Measurements from ENCODE around the gene PID1. TPM values are rescaled to one million over a fixed set of nuclear protein-coding genes. Genes with fewer than 3 reads are reported as not detected.

The PID1 gene, protein sequence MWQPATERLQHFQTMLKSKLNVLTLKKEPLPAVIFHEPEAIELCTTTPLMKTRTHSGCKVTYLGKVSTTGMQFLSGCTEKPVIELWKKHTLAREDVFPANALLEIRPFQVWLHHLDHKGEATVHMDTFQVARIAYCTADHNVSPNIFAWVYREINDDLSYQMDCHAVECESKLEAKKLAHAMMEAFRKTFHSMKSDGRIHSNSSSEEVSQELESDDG
- total RNA-seq (2022; extraction: Qiagen RNA extraction; ENCODE audit: low read depth), result 3.0 to 4.0 TPM (median 3.7 TPM) in 5 replicates

DNA sequence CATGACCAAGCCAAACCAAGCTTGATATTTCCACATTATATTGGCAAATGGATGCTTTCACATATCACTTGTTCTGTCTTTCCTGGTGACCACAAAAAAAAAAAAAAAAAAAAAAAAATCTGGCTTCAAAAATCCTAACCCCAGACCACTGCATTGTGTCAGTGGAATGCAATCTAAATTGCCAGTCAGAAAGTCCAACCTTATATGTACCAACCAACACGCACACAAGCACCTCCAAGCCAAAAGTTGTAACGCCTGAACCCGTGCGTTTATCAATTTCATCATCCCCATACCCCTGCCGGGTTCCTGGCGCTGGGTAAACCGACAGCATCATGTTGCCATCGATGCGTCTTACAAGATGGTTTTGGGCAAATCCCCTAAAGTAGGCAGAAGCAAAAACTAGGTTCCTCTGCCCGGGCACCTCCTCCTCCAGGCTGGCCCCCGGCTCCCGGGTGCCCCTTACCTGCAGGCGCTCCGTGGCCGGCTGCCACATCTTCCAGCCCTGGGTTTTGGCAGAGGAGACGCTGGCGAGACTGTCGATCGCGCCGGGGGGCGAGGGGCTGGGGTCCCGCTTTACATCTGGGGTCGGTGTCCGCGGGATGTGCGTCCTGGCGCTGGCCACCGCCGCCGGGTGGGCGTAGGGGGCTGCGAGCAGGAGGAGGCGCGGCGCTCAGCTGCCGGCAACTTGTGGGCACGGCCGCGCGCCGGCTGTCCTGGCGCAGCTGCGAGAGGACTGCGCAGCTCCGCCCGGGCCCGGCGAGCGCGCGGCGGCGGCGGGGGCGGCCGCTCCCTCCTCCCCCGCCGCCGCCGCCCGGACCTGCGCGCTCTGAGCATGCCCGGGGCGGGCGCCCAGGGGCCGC lies at the start of gene PID1:
Gene PID1, minus strand, starts transcription at position 737 of the 860 bp plus-strand sequence. Its CDS starts 244 bp downstream, at position 493.

